Osteoblast (primary cell): ENCODE results near the gene VAV2. TPM values are rescaled to one million over a fixed set of nuclear protein-coding genes. Genes with fewer than 3 reads are reported as not detected.

Experiments
- DNase-seq: peaks from one replicate; pipeline ENCODE4 v3.0.0; 2011; ENCODE audit warnings: low spot score, mixed read lengths; ENCODE audit not compliant: insufficient read length; ENCODE audit errors: missing footprints
- H2AFZ ChIP-seq: 2 replicates; pipeline ENCODE4 v1.6.0; 2011; ENCODE audit warnings: mild to moderate bottlenecking, low read length
- H3K27ac ChIP-seq: 2 replicates; pipeline ENCODE4 v1.5.1; 2011; ENCODE audit warnings: mild to moderate bottlenecking, low read depth, low read length, moderate library complexity
- H3K27me3 ChIP-seq: 2 replicates; pipeline ENCODE4 v1.6.0; 2012; ENCODE audit warnings: mild to moderate bottlenecking, control low read depth, inconsistent platforms, low read length, moderate library complexity; ENCODE audit not compliant: insufficient read depth
- H3K36me3 ChIP-seq: 2 replicates; pipeline ENCODE4 v1.5.1; 2011; ENCODE audit warnings: mild to moderate bottlenecking, low read length, control low read depth, moderate library complexity; ENCODE audit not compliant: insufficient read depth
- H3K4me1 ChIP-seq: 2 replicates; pipeline ENCODE4 v1.5.1; 2011; ENCODE audit warnings: mild to moderate bottlenecking, low read length, control low read depth, moderate library complexity; ENCODE audit not compliant: insufficient read depth
- H3K4me2 ChIP-seq: 2 replicates; pipeline ENCODE4 v1.6.0; 2011; ENCODE audit warnings: mild to moderate bottlenecking, low read length; ENCODE audit not compliant: insufficient read depth
- H3K4me3 ChIP-seq: fragments of 200-600 bp; sonication (generic); 3 replicates; pipeline ENCODE4 v1.5.1; 2012; ENCODE audit warnings: mild to moderate bottlenecking, low read length, inconsistent platforms; ENCODE audit not compliant: insufficient read depth
- H3K79me2 ChIP-seq: 2 replicates; pipeline ENCODE4 v1.6.0; 2012; ENCODE audit warnings: mild to moderate bottlenecking, low read length, control low read depth, inconsistent platforms; ENCODE audit not compliant: insufficient read depth
- H3K9me3 ChIP-seq: 2 replicates; pipeline ENCODE4 v1.5.1; 2011; ENCODE audit warnings: low read depth, low read length, control low read depth
- H4K20me1 ChIP-seq: 2 replicates; pipeline ENCODE4 v1.6.0; 2012; ENCODE audit warnings: mild to moderate bottlenecking, low read length, control low read depth; ENCODE audit not compliant: insufficient read depth
- total RNA-seq: library from RNA; depleted of rRNA; stranded (reverse); fragments of >200 nt; gene quantifications from 2 replicates; pipeline ENCODE4 v1.2.3, GENCODE V29; 2012
- TF ChIP-seq, protein P1 (sequence below): IDR thresholded peaks from 2 replicates; pipeline ENCODE4 v1.5.1; 2011; ENCODE audit warnings: mild to moderate bottlenecking, low read depth, low read length, moderate library complexity; ENCODE audit errors: extremely low read depth

Gene VAV2
- total RNA-seq, 1 donor, result 8.0 TPM

DNA sequence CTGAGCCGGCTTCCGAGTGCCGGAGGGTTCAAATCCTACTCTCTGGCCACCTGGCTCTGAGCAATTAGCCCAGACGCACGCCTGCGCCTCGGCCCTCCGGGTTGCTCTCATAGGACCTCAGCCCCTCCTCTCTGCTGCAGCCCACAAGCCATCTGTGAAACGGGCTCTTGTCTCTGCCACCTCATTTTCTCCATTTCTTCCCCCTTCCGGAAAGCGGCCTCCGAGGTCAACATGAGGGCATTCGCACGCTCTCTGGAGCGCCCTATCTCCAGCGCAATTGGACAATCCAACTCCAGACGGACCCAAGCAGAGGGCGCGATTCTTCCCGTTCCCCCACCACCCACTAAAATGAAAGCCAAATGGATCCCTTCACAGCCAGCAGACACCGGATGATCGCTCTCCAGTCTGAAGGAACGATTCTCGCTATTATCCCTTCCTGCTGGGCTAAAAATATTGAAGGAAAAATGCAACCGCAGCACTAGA, 41.5 kb downstream of the VAV2 start:
- no peak overlapping the region for H2AFZ ChIP-seq
- TF ChIP-seq, protein P1, sequence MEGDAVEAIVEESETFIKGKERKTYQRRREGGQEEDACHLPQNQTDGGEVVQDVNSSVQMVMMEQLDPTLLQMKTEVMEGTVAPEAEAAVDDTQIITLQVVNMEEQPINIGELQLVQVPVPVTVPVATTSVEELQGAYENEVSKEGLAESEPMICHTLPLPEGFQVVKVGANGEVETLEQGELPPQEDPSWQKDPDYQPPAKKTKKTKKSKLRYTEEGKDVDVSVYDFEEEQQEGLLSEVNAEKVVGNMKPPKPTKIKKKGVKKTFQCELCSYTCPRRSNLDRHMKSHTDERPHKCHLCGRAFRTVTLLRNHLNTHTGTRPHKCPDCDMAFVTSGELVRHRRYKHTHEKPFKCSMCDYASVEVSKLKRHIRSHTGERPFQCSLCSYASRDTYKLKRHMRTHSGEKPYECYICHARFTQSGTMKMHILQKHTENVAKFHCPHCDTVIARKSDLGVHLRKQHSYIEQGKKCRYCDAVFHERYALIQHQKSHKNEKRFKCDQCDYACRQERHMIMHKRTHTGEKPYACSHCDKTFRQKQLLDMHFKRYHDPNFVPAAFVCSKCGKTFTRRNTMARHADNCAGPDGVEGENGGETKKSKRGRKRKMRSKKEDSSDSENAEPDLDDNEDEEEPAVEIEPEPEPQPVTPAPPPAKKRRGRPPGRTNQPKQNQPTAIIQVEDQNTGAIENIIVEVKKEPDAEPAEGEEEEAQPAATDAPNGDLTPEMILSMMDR, result no peak
- no peaks in the 10 kb centered on the region for H3K9me3 ChIP-seq
- no peak for DNase-seq
- H3K79me2 ChIP-seq, result peaks cover 72% of the 10 kb centered on the region
- H3K27ac ChIP-seq, result no peak overlapping the region
- no peaks in the 10 kb centered on the region for H3K4me1 ChIP-seq
- peaks cover 52% of the 10 kb centered on the region for H4K20me1 ChIP-seq
- H3K36me3 ChIP-seq, result no peaks in the 10 kb centered on the region
- no peak overlapping the region for H3K4me3 ChIP-seq
- no peaks in the 10 kb centered on the region for H3K27me3 ChIP-seq
- peak overlapping the region; percentile 36 for H3K4me2 ChIP-seq

DNA sequence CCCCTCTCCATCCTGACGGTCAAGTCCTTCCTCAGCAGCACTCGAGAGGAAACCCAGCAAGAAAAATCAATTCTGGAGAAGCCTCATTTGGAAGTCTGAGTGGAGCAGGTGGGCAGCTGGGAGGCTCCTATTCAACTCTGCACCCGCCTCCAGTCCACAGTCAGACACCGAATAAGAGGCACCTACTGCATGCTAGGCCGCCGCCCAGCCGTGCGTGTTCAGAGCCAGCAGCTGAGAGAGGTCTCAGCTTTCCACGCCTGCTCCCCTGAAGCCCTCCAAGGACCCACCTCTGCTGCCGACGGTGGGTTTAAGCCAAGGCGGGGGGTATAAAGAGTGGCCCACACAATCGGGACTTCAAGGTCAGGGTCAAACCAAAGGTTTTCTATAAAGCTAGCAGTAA, 41.9 kb downstream of the VAV2 start:
- TF ChIP-seq, protein P1, result no peak
- H3K27me3 ChIP-seq, result no peaks in the 10 kb centered on the region
- H2AFZ ChIP-seq, result no peak overlapping the region
- peaks cover under 1% of the 10 kb centered on the region for H3K4me1 ChIP-seq
- no peaks in the 10 kb centered on the region for H3K36me3 ChIP-seq
- no peaks in the 10 kb centered on the region for H3K9me3 ChIP-seq
- DNase-seq, result no peak
- H3K4me3 ChIP-seq, result no peak overlapping the region
- no peak overlapping the region for H3K27ac ChIP-seq
- H3K4me2 ChIP-seq, result no peak overlapping the region
- H4K20me1 ChIP-seq, result peaks cover 57% of the 10 kb centered on the region
- H3K79me2 ChIP-seq, result peaks cover 76% of the 10 kb centered on the region

DNA sequence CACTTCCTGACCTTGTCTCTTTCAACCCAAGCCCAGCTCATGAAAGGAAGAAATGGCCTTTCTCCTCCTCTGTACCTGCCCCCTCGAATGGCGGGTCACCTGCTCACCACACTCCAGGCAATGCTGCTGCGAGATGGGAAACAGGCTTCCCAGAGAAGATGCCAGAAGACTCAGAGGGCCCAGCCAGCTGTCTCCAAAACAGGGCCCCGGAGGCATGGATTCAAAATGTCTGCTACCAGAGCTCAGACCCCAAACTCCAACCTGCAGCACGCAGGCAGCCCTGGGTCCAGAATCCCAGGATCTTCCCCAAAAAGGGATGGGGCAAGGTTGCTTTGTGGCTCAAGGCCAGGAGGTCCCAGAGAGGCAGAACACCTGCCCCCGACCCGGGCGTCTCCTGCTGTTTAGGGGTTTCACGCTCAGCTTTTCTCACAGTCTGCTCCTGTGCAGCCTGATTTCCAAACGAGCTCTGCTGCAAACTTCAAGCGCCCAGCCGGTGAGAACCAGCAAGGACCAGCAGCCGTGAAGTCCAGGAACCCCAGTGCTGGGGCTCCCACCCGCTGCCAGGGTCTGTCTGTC, 42.5 kb downstream of the VAV2 start:
- Histone ChIP-seq H3K79me2 (peaks cover 75% of the 10 kb centered on the region), H3K36me3 (no peaks in the 10 kb centered on the region), H3K4me3 (no peak overlapping the region), H3K4me1 (peaks cover 6% of the 10 kb centered on the region), H4K20me1 (peaks cover 63% of the 10 kb centered on the region), H3K9me3 (no peaks in the 10 kb centered on the region), H2AFZ (no peak overlapping the region), H3K27me3 (no peaks in the 10 kb centered on the region), H3K4me2 (no peak overlapping the region), H3K27ac (no peak overlapping the region)
- DNase-seq, result no peak
- TF ChIP-seq, protein P1, result no peak

DNA sequence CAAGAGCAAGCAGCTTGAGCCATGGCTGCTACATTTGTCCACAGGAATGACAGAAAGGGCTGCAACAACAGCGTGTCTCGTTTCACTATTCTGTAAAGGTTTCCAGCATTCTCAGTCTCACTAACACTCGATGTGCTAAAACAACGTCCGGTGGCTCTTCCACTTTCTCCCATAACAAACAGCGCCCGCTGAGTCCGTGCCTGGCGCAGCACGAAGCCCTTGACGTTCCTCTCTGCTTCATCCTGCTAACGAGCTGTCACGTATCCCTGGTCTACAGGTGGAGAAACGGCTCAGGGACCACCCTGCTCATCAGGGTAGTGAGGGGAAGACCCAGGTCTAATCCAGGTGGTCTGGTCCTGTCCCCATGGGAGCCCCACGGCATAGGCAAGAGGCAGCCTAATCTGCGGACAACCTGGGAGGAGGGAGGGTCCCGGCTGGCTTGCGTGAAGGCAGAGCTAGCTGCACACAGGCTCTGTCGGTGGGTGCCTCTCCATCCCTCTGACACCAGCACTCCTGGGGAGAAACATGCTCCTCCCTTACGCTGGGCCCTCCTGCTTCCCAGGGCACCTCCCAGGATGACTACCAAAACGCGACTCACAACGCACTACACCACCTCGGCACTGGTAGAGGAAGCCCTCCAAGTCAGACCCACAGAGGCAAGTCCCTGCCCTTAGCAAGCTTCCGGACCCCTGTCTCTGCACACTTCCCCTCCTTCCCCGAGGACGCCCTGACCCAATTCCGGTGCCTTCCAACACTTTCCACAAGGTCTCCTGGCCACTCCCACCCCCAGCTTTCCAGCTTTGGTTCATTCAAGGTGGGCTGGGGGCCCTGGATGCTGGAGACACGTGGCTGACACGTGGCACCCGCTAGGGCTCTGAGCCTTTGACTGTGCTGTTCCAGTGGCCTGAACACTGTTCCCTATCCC, 43.3 kb downstream of the VAV2 start:
- peaks cover 75% of the 10 kb centered on the region for H3K79me2 ChIP-seq
- peaks cover 70% of the 10 kb centered on the region for H4K20me1 ChIP-seq
- H3K27ac ChIP-seq, result no peak overlapping the region
- H3K4me1 ChIP-seq, result peaks cover 10% of the 10 kb centered on the region
- no peaks in the 10 kb centered on the region for H3K27me3 ChIP-seq
- no peak overlapping the region for H2AFZ ChIP-seq
- H3K9me3 ChIP-seq, result no peaks in the 10 kb centered on the region
- no peaks in the 10 kb centered on the region for H3K36me3 ChIP-seq
- TF ChIP-seq, protein P1, result no peak
- no peak overlapping the region for H3K4me3 ChIP-seq
- peak; percentile 38 for DNase-seq
- no peak overlapping the region for H3K4me2 ChIP-seq
